Adrenal gland (tissue), 12 donors: ENCODE results near the gene AR. TPM values are rescaled to one million over a fixed set of nuclear protein-coding genes. Genes with fewer than 3 reads are reported as not detected.
"Not testable (repeated sequence)": the region's sequence is repeated elsewhere in the genome, so short reads cannot be mapped to it uniquely, and the experiment has no call there.

Experiments
- DNase-seq, 7 donors: peaks; one replicate each; pipeline ENCODE4 v3.0.0-alpha.2; 2019 to 2020
- H3K27ac ChIP-seq, 5 donors: fragments of 200-600 bp; sonication (generic) in 4 of 5; 1 replicate in 3 of 5; 2 replicates in 2 of 5; pipeline versions ENCODE4 v1.5.1 to v1.8.0; 2016 to 2020; ENCODE audit warnings: mild to moderate bottlenecking in 1 of 5
- H3K27me3 ChIP-seq: fragments of 200-600 bp; 2 replicates; pipeline ENCODE4 v1.8.0; 2021
- H3K36me3 ChIP-seq, 2 donors: fragments of 200-600 bp; replicated peaks in 1 of 2; 1 replicate in 1 of 2; 2 replicates in 1 of 2; pipeline versions ENCODE4 v1.5.1 to v1.8.0; 2018 to 2022
- H3K4me1 ChIP-seq, 2 donors: fragments of 200-600 bp; replicated peaks in 1 of 2; 1 replicate in 1 of 2; 2 replicates in 1 of 2; pipeline versions ENCODE4 v1.5.1 to v1.8.0; 2018 to 2021
- H3K4me3 ChIP-seq, 4 donors: fragments of 200-600 bp; sonication (generic) in 3 of 4; one replicate each; pipeline ENCODE4 v1.5.1; 2016 to 2018
- H3K9me3 ChIP-seq, 3 donors: fragments of 200-600 bp; sonication (generic) in 1 of 3; replicated peaks in 1 of 3; 1 replicate in 2 of 3; 2 replicates in 1 of 3; pipeline versions ENCODE4 v1.5.1 to v1.8.0; 2016 to 2021
- POLR2A ChIP-seq, 2 donors: fragments of 450-650 bp; IDR thresholded peaks; one replicate each; pipeline ENCODE4 v1.6.1; 2017; ENCODE audit warnings: antibody characterized with exemption in 2 of 2, mild to moderate bottlenecking in 2 of 2, moderate library complexity in 1 of 2
- WGBS, 4 donors: extraction: QIAGEN DNeasy Blood & Tissue Kit in 2 of 4; methylation state at CpG; one replicate each; pipeline versions ENCODE4 v1.1.5 to v1.1.7; 2013 to 2017; 5-methylcytosine and 5-hydroxymethylcytosine counted together
- intact Hi-C, 2 donors: fragments of 100-400 bp; cut with DNase I; formaldehyde crosslinking; loops; one replicate each; pipeline versions ENCODE4 v1.14.1 to v1.15.0; 2022 to 2023
- polyA plus RNA-seq, 3 donors: library from polyadenylated mRNA; stranded (reverse); fragments of 200-250 nt in 2 of 3; fragments of 350-450 nt in 1 of 3; fragmentation: Illumina TruSeq in 1 of 3; extraction: RNeasy Lipid Tissue Mini Kit (QIAGEN cat#74804) in 1 of 3; gene quantifications; one replicate each; pipeline ENCODE4 v1.2.3, GENCODE V29; 2013 to 2014
- total RNA-seq, 9 donors: library from RNA; depleted of rRNA in 4 of 9; stranded (reverse); fragments of >200 nt in 4 of 9; fragments of 120-200 nt in 1 of 9; fragmentation: NEBNext Ultra II Directional in 1 of 9; extraction: Animal tissue kit (Norgen Biotek cat#: 25700) in 1 of 9; gene quantifications; one replicate each; pipeline versions ENCODE4 v1.1.0 to v1.2.4, GENCODE V29; 2013 to 2023
- TF ChIP-seq, protein P1 (sequence below), 6 experiments: fragments of 450-650 bp in 4 of 6; fragments of 200-600 bp in 2 of 6; sonication (generic) in 1 of 6; IDR thresholded peaks; 1 replicate in 5 of 6; 2 replicates in 1 of 6; pipeline versions ENCODE4 v1.5.1 to v1.8.0; 2016 to 2021; ENCODE audit warnings: antibody characterized with exemption in 6 of 6, mild to moderate bottlenecking in 2 of 6, moderate library complexity in 1 of 6
- donor health status: healthy with polysubstance abuse.
- donor health status: Bipolar disorder and iron deficiency.
- donor health status: DM: yes; HTN: yes; CAD: no.
- donor health status: DM: no; HTN: no; CAD: no.
- donor health status: DM: no; HTN: no; CAD: no.
- donor health status: DM: yes; HTN: yes; CAD: no.

The AR gene
- total and polyA plus RNA-seq, 12 donors = 0.64 to 7.5 (median 2.9) TPM

GRCh38 chrX:67652543-67652942 lies 108.7 kb downstream of the AR start:
- TF ChIP-seq, protein P1, sequence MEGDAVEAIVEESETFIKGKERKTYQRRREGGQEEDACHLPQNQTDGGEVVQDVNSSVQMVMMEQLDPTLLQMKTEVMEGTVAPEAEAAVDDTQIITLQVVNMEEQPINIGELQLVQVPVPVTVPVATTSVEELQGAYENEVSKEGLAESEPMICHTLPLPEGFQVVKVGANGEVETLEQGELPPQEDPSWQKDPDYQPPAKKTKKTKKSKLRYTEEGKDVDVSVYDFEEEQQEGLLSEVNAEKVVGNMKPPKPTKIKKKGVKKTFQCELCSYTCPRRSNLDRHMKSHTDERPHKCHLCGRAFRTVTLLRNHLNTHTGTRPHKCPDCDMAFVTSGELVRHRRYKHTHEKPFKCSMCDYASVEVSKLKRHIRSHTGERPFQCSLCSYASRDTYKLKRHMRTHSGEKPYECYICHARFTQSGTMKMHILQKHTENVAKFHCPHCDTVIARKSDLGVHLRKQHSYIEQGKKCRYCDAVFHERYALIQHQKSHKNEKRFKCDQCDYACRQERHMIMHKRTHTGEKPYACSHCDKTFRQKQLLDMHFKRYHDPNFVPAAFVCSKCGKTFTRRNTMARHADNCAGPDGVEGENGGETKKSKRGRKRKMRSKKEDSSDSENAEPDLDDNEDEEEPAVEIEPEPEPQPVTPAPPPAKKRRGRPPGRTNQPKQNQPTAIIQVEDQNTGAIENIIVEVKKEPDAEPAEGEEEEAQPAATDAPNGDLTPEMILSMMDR (IDR thresholded peaks at IDR 0.05) = no peak
- no peak for TF ChIP-seq POLR2A (IDR thresholded peaks at IDR 0.05)
- Histone ChIP-seq H3K36me3 (no peaks in the 10 kb centered on the region), H3K27ac (no peak overlapping the region), H3K9me3 (no peaks in the 10 kb centered on the region), H3K27me3 (peaks cover 4% of the 10 kb centered on the region), H3K4me3 (no peak overlapping the region), H3K4me1 (no peaks in the 10 kb centered on the region)
- DNase-seq = no peak
- intact Hi-C loops = no loop called here

DNA sequence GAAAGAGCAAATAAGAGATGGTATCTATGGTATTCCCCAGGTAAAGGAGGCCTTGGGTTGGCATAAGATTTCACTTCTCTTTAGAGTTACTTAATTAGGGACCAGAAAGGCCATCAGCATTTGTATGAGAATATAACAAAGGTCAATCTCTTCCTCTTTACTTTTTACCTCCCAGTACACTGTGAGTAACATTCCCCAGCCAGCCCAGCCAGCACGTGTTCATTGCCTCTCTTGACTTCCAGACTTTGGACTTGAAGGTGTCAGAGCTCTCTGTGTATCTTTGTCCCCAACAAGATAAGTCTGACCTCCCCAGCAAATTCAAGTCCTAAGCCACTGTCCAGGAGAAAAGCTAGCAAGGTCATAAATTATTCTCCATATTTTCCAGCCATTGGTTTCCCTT lies 110.5 kb downstream of the AR start:
- H3K9me3 ChIP-seq = no peaks in the 10 kb centered on the region
- H3K27ac ChIP-seq = no peak overlapping the region
- TF ChIP-seq, protein P1 (IDR thresholded peaks at IDR 0.05) = no peak
- TF ChIP-seq POLR2A (IDR thresholded peaks at IDR 0.05) = no peak
- H3K4me3 ChIP-seq = no peak overlapping the region
- H3K36me3 ChIP-seq = no peaks in the 10 kb centered on the region
- intact Hi-C loops = no loop called here
- peaks cover 4% of the 10 kb centered on the region for H3K27me3 ChIP-seq
- 57 to 88% (median 71%) methylated on average over 1 of the region's 1 CpG for WGBS, 4 donors
- no peaks in the 10 kb centered on the region for H3K4me1 ChIP-seq
- no peak for DNase-seq

DNA sequence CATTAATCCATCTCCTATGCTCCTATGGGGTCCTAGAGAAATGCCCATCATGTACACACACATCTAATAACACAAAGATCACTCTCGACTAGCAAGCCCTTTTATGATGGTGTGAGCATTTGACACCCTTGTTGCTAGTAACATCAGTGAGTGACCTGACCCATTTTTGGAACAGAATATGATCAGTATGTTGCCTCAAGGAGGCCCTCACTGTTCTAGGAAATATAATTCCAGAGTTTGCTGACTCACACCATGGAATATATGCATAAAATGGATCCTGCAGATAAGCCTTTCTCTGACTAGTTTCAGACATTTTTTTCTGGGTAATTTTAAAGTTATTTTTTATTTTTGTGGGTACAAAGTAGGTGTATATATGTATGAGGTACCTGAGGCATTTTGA lies 121.8 kb downstream of the AR start:
- no peak for DNase-seq
- H3K27ac ChIP-seq = no peak overlapping the region
- no peaks in the 10 kb centered on the region for H3K4me1 ChIP-seq
- TF ChIP-seq POLR2A (IDR thresholded peaks at IDR 0.05) = no peak
- TF ChIP-seq, protein P1 (IDR thresholded peaks at IDR 0.05) = no peak
- no peak overlapping the region for H3K4me3 ChIP-seq
- no peaks in the 10 kb centered on the region for H3K36me3 ChIP-seq
- peaks cover 3% of the 10 kb centered on the region for H3K27me3 ChIP-seq
- intact Hi-C loops = no loop called here
- H3K9me3 ChIP-seq = no peaks in the 10 kb centered on the region
- WGBS, 4 donors = 75 to 82% (median 77%) methylated on average over 1 of the region's 1 CpG; no CpG with 5 or more reads in 1 of the 4 donors

GRCh38 chrX:67670717-67671116 lies 126.9 kb downstream of the AR start:
- H3K27ac ChIP-seq, H3K36me3 ChIP-seq, H3K9me3 ChIP-seq, intact Hi-C loops, H3K4me1 ChIP-seq, H3K4me3 ChIP-seq, DNase-seq, H3K27me3 ChIP-seq: not testable (repeated sequence)
- WGBS, 4 donors = 51 to 77% (median 68%) methylated on average over 2 of the region's 2 CpGs

GRCh38 chrX:67673741-67674274 lies 130.0 kb downstream of the AR start:
- DNase-seq = no peak
- no peaks in the 10 kb centered on the region for H3K9me3 ChIP-seq
- intact Hi-C loops = no loop called here
- H3K4me3 ChIP-seq = no peak overlapping the region
- H3K4me1 ChIP-seq = no peaks in the 10 kb centered on the region
- peaks cover 7% of the 10 kb centered on the region for H3K27me3 ChIP-seq
- H3K27ac ChIP-seq = no peak overlapping the region
- WGBS, 4 donors = 65 to 79% (median 67%) methylated on average over 2 of the region's 2 CpGs
- TF ChIP-seq, protein P1 (IDR thresholded peaks at IDR 0.05) = no peak
- no peaks in the 10 kb centered on the region for H3K36me3 ChIP-seq
